Mesothelial cell of epicardium (in vitro differentiated cells): ENCODE data around the gene PODNL1. TPM values are rescaled to one million over a fixed set of nuclear protein-coding genes. Genes with fewer than 3 reads are reported as not detected.

ENCODE experiments used
- DNase-seq, 2 experiments: peaks; one replicate each; pipeline ENCODE4 v3.0.0; 2021; ENCODE audit warnings: low spot score in 2 of 2; ENCODE audit not compliant: unreplicated experiment in 2 of 2
- H3K27ac Mint-ChIP-seq: 2 replicates; pipeline ENCODE4 v1.8.0; 2021; ENCODE audit warnings: mixed read lengths
- H3K27me3 Mint-ChIP-seq: 2 replicates; pipeline ENCODE4 v1.8.0; 2021; ENCODE audit warnings: low read depth, mixed read lengths
- H3K36me3 Mint-ChIP-seq: 2 replicates; pipeline ENCODE4 v1.8.0; 2021; ENCODE audit warnings: mixed read lengths
- H3K4me1 Mint-ChIP-seq: 2 replicates; pipeline ENCODE4 v1.8.0; 2021; ENCODE audit warnings: mixed read lengths
- H3K4me3 Mint-ChIP-seq: 2 replicates; pipeline ENCODE4 v1.8.0; 2021; ENCODE audit warnings: mild to moderate bottlenecking, moderate library complexity, mixed read lengths
- H3K9me3 Mint-ChIP-seq: 2 replicates; pipeline ENCODE4 v1.8.0; 2021; ENCODE audit warnings: mixed read lengths
- CTCF ChIP-seq: fragments of 200-600 bp; sonication (generic); IDR thresholded peaks from one replicate; pipeline ENCODE4 v1.5.0; 2021; ENCODE audit warnings: antibody characterized with exemption; ENCODE audit not compliant: unreplicated experiment
- total RNA-seq: library from RNA; stranded (reverse); gene quantifications from 3 replicates; pipeline ENCODE4 v1.2.1, GENCODE V29; 2021

The PODNL1 gene
- total RNA-seq, 1 donor from 2014 or later = 1.0 TPM

GRCh38 chr19:13892870-13893269 lies 45.3 kb downstream of the PODNL1 start:
- H3K4me3 Mint-ChIP-seq = no peak overlapping the region
- H3K9me3 Mint-ChIP-seq = no peaks in the 10 kb centered on the region
- TF ChIP-seq CTCF = no peak
- no peaks in the 10 kb centered on the region for H3K27me3 Mint-ChIP-seq
- no peaks in the 10 kb centered on the region for H3K36me3 Mint-ChIP-seq
- H3K4me1 Mint-ChIP-seq = peaks cover 5% of the 10 kb centered on the region
- peak overlapping the region; percentile 47 for H3K27ac Mint-ChIP-seq
- no peak for DNase-seq

GRCh38 chr19:13890136-13890535 lies 48.1 kb downstream of the PODNL1 start:
- no peaks in the 10 kb centered on the region for H3K27me3 Mint-ChIP-seq
- no peak for TF ChIP-seq CTCF
- H3K4me3 Mint-ChIP-seq = no peak overlapping the region
- H3K9me3 Mint-ChIP-seq = no peaks in the 10 kb centered on the region
- no peak overlapping the region for H3K27ac Mint-ChIP-seq
- peaks cover 8% of the 10 kb centered on the region for H3K4me1 Mint-ChIP-seq
- no peaks in the 10 kb centered on the region for H3K36me3 Mint-ChIP-seq
- no peak for DNase-seq

GRCh38 chr19:13888281-13888680 lies 49.9 kb downstream of the PODNL1 start:
- peaks cover 21% of the 10 kb centered on the region for H3K4me1 Mint-ChIP-seq
- H3K36me3 Mint-ChIP-seq = no peaks in the 10 kb centered on the region
- TF ChIP-seq CTCF = no peak
- H3K27me3 Mint-ChIP-seq = no peaks in the 10 kb centered on the region
- DNase-seq = no peak
- H3K4me3 Mint-ChIP-seq = no peak overlapping the region
- H3K27ac Mint-ChIP-seq = no peak overlapping the region
- no peaks in the 10 kb centered on the region for H3K9me3 Mint-ChIP-seq

GRCh38 chr19:13887517-13887916 lies 50.7 kb downstream of the PODNL1 start:
- no peak for TF ChIP-seq CTCF
- Mint-ChIP-seq H3K27ac (no peak overlapping the region), H3K36me3 (no peaks in the 10 kb centered on the region), H3K4me3 (no peak overlapping the region), H3K27me3 (no peaks in the 10 kb centered on the region), H3K9me3 (no peaks in the 10 kb centered on the region), H3K4me1 (peaks cover 17% of the 10 kb centered on the region)
- no peak for DNase-seq

- DNase-seq = no peak
- Mint-ChIP-seq H3K36me3 (no peaks in the 10 kb centered on the region), H3K27ac (no peak overlapping the region), H3K9me3 (no peaks in the 10 kb centered on the region), H3K27me3 (no peaks in the 10 kb centered on the region), H3K4me3 (no peak overlapping the region), H3K4me1 (peaks cover 20% of the 10 kb centered on the region)
- TF ChIP-seq CTCF = no peak
These were observed 51.2 kb downstream of the PODNL1 start for GRCh38 chr19:13887018-13887436.

- Mint-ChIP-seq H3K27ac (no peak overlapping the region), H3K4me1 (peaks cover 31% of the 10 kb centered on the region), H3K36me3 (no peaks in the 10 kb centered on the region), H3K4me3 (no peak overlapping the region), H3K27me3 (no peaks in the 10 kb centered on the region), H3K9me3 (no peaks in the 10 kb centered on the region)
- no peak for TF ChIP-seq CTCF
- DNase-seq = no peak
These were observed 52.3 kb downstream of the PODNL1 start for GRCh38 chr19:13885826-13886365.
